GM12865 (cell line): ENCODE results near the gene POC5.
A peak's percentile ranks its signal among the peaks of the same experiment; 100 is the strongest.

Experiments
- DNase-seq: peaks from one replicate; pipeline ENCODE4 v3.0.0; 2010; ENCODE audit warnings: low read depth
- H3K4me3 ChIP-seq: 2 replicates; pipeline ENCODE4 v1.5.1; 2011; ENCODE audit warnings: mild to moderate bottlenecking, low read depth, low read length, control low read depth
- CTCF ChIP-seq: IDR thresholded peaks from 2 replicates; pipeline ENCODE4 v1.5.1; 2011; ENCODE audit warnings: low read length, control low read depth, low read depth, inconsistent platforms; ENCODE audit not compliant: insufficient read depth; ENCODE audit errors: missing control alignments

The POC5 gene

GRCh38 chr5:75717082-75717922, at the start of gene POC5:
Gene POC5, minus strand, starts transcription at chr5:75717437. Its CDS starts 4,500 bp downstream, at chr5:75712937.
- peak within 1 kb of the TSS; percentile 81 for H3K4me3 ChIP-seq
- peak; percentile 99 for DNase-seq
- TF ChIP-seq CTCF: no peak

- DNase-seq: no peak
- TF ChIP-seq CTCF: no peak
- no peak overlapping the region for H3K4me3 ChIP-seq
These were observed 40.9 kb upstream of the POC5 start for GRCh38 chr5:75758116-75758515.

GRCh38 chr5:75756981-75757380, 39.7 kb upstream of the POC5 start:
- no peak for DNase-seq
- H3K4me3 ChIP-seq: no peak overlapping the region
- TF ChIP-seq CTCF: no peak

- no peak overlapping the region for H3K4me3 ChIP-seq
- no peak for TF ChIP-seq CTCF
- DNase-seq: no peak
These were observed 39.0 kb upstream of the POC5 start for GRCh38 chr5:75756211-75756610.

GRCh38 chr5:75753182-75753581, 35.9 kb upstream of the POC5 start:
- H3K4me3 ChIP-seq: no peak overlapping the region
- DNase-seq: no peak
- TF ChIP-seq CTCF: no peak

GRCh38 chr5:75744355-75744754, 27.1 kb upstream of the POC5 start:
- no peak overlapping the region for H3K4me3 ChIP-seq
- no peak for TF ChIP-seq CTCF
- no peak for DNase-seq

- no peak for DNase-seq
- no peak for TF ChIP-seq CTCF
These were observed 19.0 kb upstream of the POC5 start for GRCh38 chr5:75736273-75736672.

More at GRCh38 chr5:75736273-75736672, 19.0 kb upstream of the POC5 start:
- H3K4me3 ChIP-seq: no peak overlapping the region
